Naive thymus-derived CD4-positive, alpha-beta T cell (primary cell): ENCODE data around the gene OPA3. TPM values are rescaled to one million over a fixed set of nuclear protein-coding genes. Genes with fewer than 3 reads are reported as not detected.
"Not testable (repeated sequence)": the region's sequence is repeated elsewhere in the genome, so short reads cannot be mapped to it uniquely, and the experiment has no call there.

ENCODE experiments used
- ATAC-seq: fragments of 150-1000 bp; cut with Tn5 transposase; 2 replicates; pipeline ENCODE4 v1.10.0; 2021; ENCODE audit warnings: mild to moderate bottlenecking, moderate library complexity
- CTCF ChIA-PET: fragments of 350-600 bp; sonication (Branson Sonifier 250); formaldehyde crosslinking; loops from one replicate; lab custom pipeline; 2021; ENCODE audit warnings: antibody characterized with exemption; lab: Charles Lee
- POLR2A ChIA-PET: fragments of 350-600 bp; sonication (Branson Sonifier 250); formaldehyde crosslinking; loops from one replicate; lab custom pipeline; 2021; ENCODE audit warnings: antibody characterized with exemption, inconsistent platforms; lab: Charles Lee
- DNase-seq, 9 donors: peaks; one replicate each; pipeline versions ENCODE4 v3.0.0 to v3.0.0-alpha.2; 2020 to 2022; ENCODE audit warnings: mixed read lengths in 1 of 9
- H3K27ac ChIP-seq: one replicate; pipeline ENCODE4 v1.7.0; 2013; ENCODE audit warnings: mild to moderate bottlenecking, low read depth, low read length, moderate library complexity
- H3K27me3 ChIP-seq, 2 donors: one replicate each; pipeline ENCODE4 v1.7.0; 2013; ENCODE audit warnings: low read length in 2 of 2, mild to moderate bottlenecking in 2 of 2, moderate library complexity in 2 of 2; ENCODE audit not compliant: control insufficient read depth in 2 of 2, insufficient read depth in 2 of 2
- H3K36me3 ChIP-seq, 3 experiments: 1 replicate in 2 of 3; 2 replicates in 1 of 3; pipeline ENCODE4 v1.7.0; 2013; ENCODE audit warnings: low read length in 3 of 3, mild to moderate bottlenecking in 3 of 3, moderate library complexity in 1 of 3; ENCODE audit not compliant: insufficient read depth in 3 of 3, control insufficient read depth in 2 of 3
- H3K4me1 ChIP-seq, 2 donors: one replicate each; pipeline ENCODE4 v1.7.0; 2013; ENCODE audit warnings: low read length in 2 of 2, mild to moderate bottlenecking in 2 of 2, moderate library complexity in 1 of 2; ENCODE audit not compliant: control insufficient read depth in 2 of 2, insufficient read depth in 2 of 2
- H3K4me3 ChIP-seq: 2 replicates; pipeline ENCODE4 v1.7.0; 2013; ENCODE audit warnings: mild to moderate bottlenecking, low read length
- H3K9me3 ChIP-seq, 3 experiments: 1 replicate in 2 of 3; 2 replicates in 1 of 3; pipeline ENCODE4 v1.7.0; 2013; ENCODE audit warnings: low read length in 3 of 3; ENCODE audit not compliant: control insufficient read depth in 2 of 3
- H3K27ac Mint-ChIP-seq, 9 donors: one replicate each; pipeline ENCODE4 v1.8.0; 2020 to 2022; ENCODE audit warnings: mixed read lengths in 9 of 9, mild to moderate bottlenecking in 8 of 9, moderate library complexity in 5 of 9, inconsistent platforms in 2 of 9
- H3K27me3 Mint-ChIP-seq, 5 donors: one replicate each; pipeline ENCODE4 v1.8.0; 2021 to 2022; ENCODE audit warnings: mixed read lengths in 5 of 5, mild to moderate bottlenecking in 1 of 5
- H3K36me3 Mint-ChIP-seq, 5 donors: one replicate each; pipeline ENCODE4 v1.8.0; 2020 to 2022; ENCODE audit warnings: mixed read lengths in 5 of 5, mild to moderate bottlenecking in 3 of 5, inconsistent platforms in 1 of 5
- H3K4me1 Mint-ChIP-seq, 7 donors: one replicate each; pipeline ENCODE4 v1.8.0; 2020 to 2022; ENCODE audit warnings: mixed read lengths in 7 of 7, mild to moderate bottlenecking in 3 of 7, inconsistent platforms in 1 of 7
- H3K4me3 Mint-ChIP-seq, 10 donors: one replicate each; pipeline ENCODE4 v1.8.0; 2020 to 2022; ENCODE audit warnings: mild to moderate bottlenecking in 10 of 10, mixed read lengths in 10 of 10, moderate library complexity in 6 of 10, inconsistent platforms in 2 of 10
- H3K9me3 Mint-ChIP-seq, 11 donors: one replicate each; pipeline ENCODE4 v1.8.0; 2020 to 2022; ENCODE audit warnings: mixed read lengths in 11 of 11, mild to moderate bottlenecking in 4 of 11, inconsistent platforms in 1 of 11, moderate library complexity in 1 of 11
- intact Hi-C, 2 donors: fragments of 100-400 bp; cut with micrococcal nuclease; formaldehyde crosslinking; loops; one replicate each; pipeline ENCODE4 v1.15.1; 2023
- polyA plus RNA-seq, 2 donors: library from polyadenylated mRNA; unstranded; fragments of 300-500 nt; fragmentation: Illumina TruSeq; gene quantifications; one replicate each; pipeline ENCODE4 v1.2.3, GENCODE V29; 2021
- total RNA-seq, 6 experiments: library from RNA in 5 of 6; stranded (reverse) in 5 of 6; gene quantifications; 1 replicate in 5 of 6; 2 replicates in 1 of 6; pipeline ENCODE4 v1.2.3 and lab custom pipeline; 2021 to 2026

OPA3 gene
- total and polyA plus RNA-seq, 7 experiments from 2014 or later = 7.8 to 26.1 (median 9.1) TPM

GRCh38 chr19:45621976-45622503 lies 37.4 kb upstream of the OPA3 start:
- Mint-ChIP-seq H3K36me3 (peaks cover 13 to 33% (median 15%) of the 10 kb centered on the region in 5 donors), H3K27me3 (no peaks in the 10 kb centered on the region), H3K27ac (no peak overlapping the region), H3K4me1 (peaks cover 0 to 4% (median 0%) of the 10 kb centered on the region in 7 donors), H3K4me3 (no peak overlapping the region), H3K9me3 (no peaks in the 10 kb centered on the region)
- Histone ChIP-seq H3K27me3 (no peaks in the 10 kb centered on the region), H3K27ac (no peak overlapping the region), H3K4me3 (no peak overlapping the region), H3K9me3 (no peaks in the 10 kb centered on the region), H3K4me1 (no peaks in the 10 kb centered on the region), H3K36me3 (peaks cover 0 to 76% (median 0%) of the 10 kb centered on the region in 3 experiments)
- ATAC-seq = no peak
- no peak for DNase-seq
- intact Hi-C loops = no loop called here
- CTCF ChIA-PET = no interaction called here
- POLR2A ChIA-PET = no interaction called here

GRCh38 chr19:45621389-45621788 lies 36.8 kb upstream of the OPA3 start:
- Histone ChIP-seq H3K9me3 (no peaks in the 10 kb centered on the region), H3K36me3 (peaks cover 0 to 78% (median 0%) of the 10 kb centered on the region in 3 experiments), H3K27ac (no peak overlapping the region), H3K4me1 (no peaks in the 10 kb centered on the region), H3K27me3 (no peaks in the 10 kb centered on the region), H3K4me3 (no peak overlapping the region)
- no peak for DNase-seq
- peaks cover 13 to 38% (median 15%) of the 10 kb centered on the region in 5 donors for H3K36me3 Mint-ChIP-seq
- ChIA-PET POLR2A (no interaction called here), CTCF (no interaction called here)
- no peak overlapping the region for H3K4me3 Mint-ChIP-seq
- H3K27ac Mint-ChIP-seq = no peak overlapping the region
- no peaks in the 10 kb centered on the region for H3K9me3 Mint-ChIP-seq
- no peaks in the 10 kb centered on the region for H3K27me3 Mint-ChIP-seq
- intact Hi-C loops = no loop called here
- ATAC-seq = no peak
- peaks cover 0 to 4% (median 0%) of the 10 kb centered on the region in 7 donors for H3K4me1 Mint-ChIP-seq

DNA sequence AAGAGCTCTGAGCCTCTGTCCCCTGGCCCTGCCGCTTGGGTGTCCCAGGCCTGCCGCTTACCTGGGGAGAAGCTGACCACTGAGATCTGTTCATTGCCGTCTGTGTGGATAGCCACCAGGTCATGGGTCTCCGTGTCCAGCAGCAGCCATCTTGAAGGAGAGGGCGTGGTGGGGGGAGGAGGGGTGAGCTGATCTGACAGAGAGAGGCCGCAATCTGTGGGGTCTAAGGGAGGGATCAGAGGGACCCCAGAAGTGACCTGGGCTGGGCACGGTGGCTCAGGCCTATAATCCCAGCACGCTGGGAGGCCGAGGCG lies 32.1 kb upstream of the OPA3 start:
- Mint-ChIP-seq H3K4me1 (peaks cover 0 to 19% (median 0%) of the 10 kb centered on the region in 7 donors), H3K27me3 (no peaks in the 10 kb centered on the region), H3K9me3 (no peaks in the 10 kb centered on the region), H3K27ac (no peak overlapping the region), H3K36me3 (peaks cover 1 to 40% (median 17%) of the 10 kb centered on the region in 5 donors), H3K4me3 (no peak overlapping the region)
- Histone ChIP-seq H3K4me1 (no peaks in the 10 kb centered on the region), H3K9me3 (no peaks in the 10 kb centered on the region), H3K27me3 (no peaks in the 10 kb centered on the region), H3K36me3 (peaks cover 6 to 87% (median 8%) of the 10 kb centered on the region in 3 experiments), H3K27ac (no peak overlapping the region), H3K4me3 (no peak overlapping the region)
- DNase-seq (no peak), ATAC-seq (no peak)
- intact Hi-C loops = loop anchor here in 1 of 2 donors (2.0 kb wide), 1 partner anchor 24 kb away; no protein-coding TSS in a partner anchor
- ChIA-PET POLR2A (no interaction called here), CTCF (interaction anchor here (1.4 kb wide), 1 partner anchor 25 kb away, joined by 6 read pairs; no protein-coding TSS in a partner anchor)

GRCh38 chr19:45615795-45616703 lies 31.4 kb upstream of the OPA3 start:
- Mint-ChIP-seq H3K36me3 (peaks cover 0 to 38% (median 17%) of the 10 kb centered on the region in 5 donors), H3K27ac (peak overlapping the region in 4 of 9 donors; percentile 30 to 63 (median 42)), H3K9me3 (no peaks in the 10 kb centered on the region), H3K4me1 (peaks cover 0 to 19% (median 0%) of the 10 kb centered on the region in 7 donors), H3K27me3 (no peaks in the 10 kb centered on the region), H3K4me3 (no peak overlapping the region)
- DNase-seq (peak; percentile 37 to 81 (median 57)), ATAC-seq (peak; percentile 95)
- Histone ChIP-seq H3K4me1 (no peaks in the 10 kb centered on the region), H3K9me3 (no peaks in the 10 kb centered on the region), H3K4me3 (no peak overlapping the region), H3K36me3 (peaks cover 6 to 87% (median 8%) of the 10 kb centered on the region in 3 experiments), H3K27me3 (no peaks in the 10 kb centered on the region), H3K27ac (no peak overlapping the region)
- intact Hi-C loops = loop anchor here in 1 of 2 donors (2.0 kb wide), 1 partner anchor 25 kb away; no protein-coding TSS in a partner anchor
- ChIA-PET POLR2A (no interaction called here), CTCF (interaction anchor here (1.4 kb wide), 1 partner anchor 26 kb away, joined by 6 read pairs; no protein-coding TSS in a partner anchor)

DNA sequence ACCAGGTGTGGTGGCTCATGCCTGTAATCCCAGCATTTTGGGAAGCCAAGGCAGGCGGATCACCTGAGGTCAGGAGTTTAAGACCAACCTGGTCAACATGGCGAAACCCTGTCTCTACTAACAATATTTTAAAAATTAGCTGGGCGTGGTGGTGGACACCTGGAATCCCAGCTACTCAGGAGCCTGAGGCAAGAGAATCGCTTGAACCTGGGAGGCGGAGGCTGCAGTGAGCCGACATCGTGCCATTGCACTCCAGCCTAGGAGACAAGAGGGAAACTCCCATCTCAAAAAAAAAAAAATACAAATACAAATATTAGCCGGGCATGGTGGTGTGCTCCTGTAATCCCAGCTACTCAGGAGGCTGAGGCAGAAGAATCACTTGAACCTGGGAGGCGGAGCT lies 30.5 kb upstream of the OPA3 start:
- peaks cover 0 to 19% (median 0%) of the 10 kb centered on the region in 7 donors for H3K4me1 Mint-ChIP-seq
- intact Hi-C loops, H3K4me1 ChIP-seq, H3K4me3 Mint-ChIP-seq, H3K27ac Mint-ChIP-seq, H3K9me3 ChIP-seq, H3K27me3 ChIP-seq, H3K9me3 Mint-ChIP-seq, DNase-seq, ATAC-seq, H3K4me3 ChIP-seq, H3K27ac ChIP-seq, H3K27me3 Mint-ChIP-seq: not testable (repeated sequence)
- CTCF ChIA-PET = interaction anchor here (0.6 kb wide), 1 partner anchor 22 kb away, joined by 3 read pairs; no protein-coding TSS in a partner anchor
- H3K36me3 Mint-ChIP-seq = peaks cover 0 to 39% (median 22%) of the 10 kb centered on the region in 5 donors
- POLR2A ChIA-PET = interaction anchor here (0.6 kb wide), 1 partner anchor 52 kb away, joined by 3 read pairs; no protein-coding TSS in a partner anchor
- H3K36me3 ChIP-seq = peaks cover 6 to 83% (median 8%) of the 10 kb centered on the region in 3 experiments

DNA sequence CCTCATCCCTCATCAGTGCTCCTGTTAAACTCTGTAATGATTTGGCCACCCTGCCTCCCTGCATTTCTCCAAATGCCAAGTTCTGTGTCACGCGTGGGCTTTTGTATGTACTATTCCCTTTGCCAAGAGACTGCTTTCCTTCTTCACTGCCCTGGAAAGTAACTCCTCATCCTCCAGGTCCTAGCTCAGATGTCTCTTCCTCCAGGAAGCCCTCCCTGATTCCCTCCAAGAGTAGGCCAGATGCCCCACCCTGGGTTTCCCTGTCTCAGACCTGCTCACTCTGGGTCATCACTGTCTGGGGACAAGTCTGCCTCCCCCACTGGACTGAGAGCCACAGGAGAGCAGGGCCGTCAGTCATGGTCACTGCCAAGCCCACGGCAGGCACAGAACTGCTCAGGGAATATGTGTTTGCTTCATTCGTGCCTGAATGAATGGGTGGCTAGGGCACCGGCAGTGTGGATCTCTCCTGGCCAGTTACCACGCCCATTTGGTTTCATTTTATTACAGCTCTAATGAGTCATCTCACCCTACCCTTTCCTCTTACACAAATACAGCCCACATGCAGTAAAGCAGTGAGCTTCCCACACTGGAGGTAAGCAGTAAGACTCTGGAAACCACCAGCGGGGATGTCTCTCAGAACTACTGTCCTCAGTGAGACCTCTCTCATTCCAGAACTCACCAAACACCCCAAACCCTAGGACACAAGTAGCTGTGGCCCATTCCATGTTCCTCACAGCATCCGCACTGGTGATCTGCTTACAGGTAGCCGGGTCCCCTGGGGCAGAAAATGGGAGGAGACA lies 29.5 kb upstream of the OPA3 start:
- Mint-ChIP-seq H3K27ac (peak overlapping the region in 2 of 9 donors; percentile 40 to 85), H3K9me3 (peaks cover 0 to 8% (median 2%) of the 10 kb centered on the region in 11 donors), H3K27me3 (no peaks in the 10 kb centered on the region), H3K4me3 (peak overlapping the region in 2 of 10 donors; percentile 44 to 63), H3K4me1 (peaks cover 0 to 19% (median 0%) of the 10 kb centered on the region in 7 donors), H3K36me3 (peaks cover 7 to 43% (median 29%) of the 10 kb centered on the region in 5 donors)
- DNase-seq (peak in 1 of 9 donors; percentile 51), ATAC-seq (peak; percentile 73)
- H3K36me3 ChIP-seq = peaks cover 6 to 83% (median 8%) of the 10 kb centered on the region in 3 experiments
- intact Hi-C loops = no loop called here
- no peaks in the 10 kb centered on the region for H3K4me1 ChIP-seq
- H3K4me3 ChIP-seq = no peak overlapping the region
- no peaks in the 10 kb centered on the region for H3K9me3 ChIP-seq
- ChIA-PET POLR2A (no interaction called here), CTCF (interaction anchor here (0.6 kb wide), 1 partner anchor 90 kb away, joined by 4 read pairs; no protein-coding TSS in a partner anchor)
- no peaks in the 10 kb centered on the region for H3K27me3 ChIP-seq
- no peak overlapping the region for H3K27ac ChIP-seq
